GM12878 (cell line): ENCODE measurements around the gene TGFBRAP1.

Experiments
- GABPA ChIP-seq: IDR thresholded peaks from 2 replicates; pipeline ENCODE4 v1.6.1; 2014; ENCODE audit warnings: antibody characterized with exemption, low read depth, mild to moderate bottlenecking, inconsistent platforms
- TF ChIP-seq, protein P1 (sequence below), 3 experiments: IDR thresholded peaks in 2 of 3; conservative IDR thresholded peaks in 1 of 3; 2 replicates each; pipeline ENCODE4 v1.5.1; 2011; ENCODE audit warnings: low read depth in 3 of 3, low read length in 3 of 3, mild to moderate bottlenecking in 3 of 3, control low read depth in 2 of 3, moderate library complexity in 2 of 3, inconsistent platforms in 1 of 3, mixed read lengths in 1 of 3; ENCODE audit not compliant: control insufficient read depth in 2 of 3, insufficient read depth in 1 of 3; ENCODE audit errors: extremely low read depth in 1 of 3

DNA sequence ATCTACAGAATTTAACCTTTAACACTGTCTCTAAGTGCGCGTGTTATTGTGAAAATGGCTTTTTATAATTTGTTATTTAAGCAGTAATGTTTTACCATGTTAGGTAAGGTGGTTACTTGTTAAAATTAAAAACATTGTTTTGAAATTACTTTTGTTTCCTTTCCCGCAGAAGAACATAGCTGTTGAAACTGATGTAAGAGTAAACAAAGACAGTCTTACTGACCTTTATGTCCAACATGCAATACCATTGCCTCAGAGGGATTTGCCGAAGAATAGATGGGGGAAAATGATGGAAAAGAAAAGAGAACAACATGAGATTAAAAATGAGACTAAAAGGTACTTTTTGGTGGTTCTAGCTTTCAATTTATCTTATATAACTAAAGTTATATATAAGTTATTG, 9.9 kb upstream of the TGFBRAP1 start:
- TF ChIP-seq, protein P1, sequence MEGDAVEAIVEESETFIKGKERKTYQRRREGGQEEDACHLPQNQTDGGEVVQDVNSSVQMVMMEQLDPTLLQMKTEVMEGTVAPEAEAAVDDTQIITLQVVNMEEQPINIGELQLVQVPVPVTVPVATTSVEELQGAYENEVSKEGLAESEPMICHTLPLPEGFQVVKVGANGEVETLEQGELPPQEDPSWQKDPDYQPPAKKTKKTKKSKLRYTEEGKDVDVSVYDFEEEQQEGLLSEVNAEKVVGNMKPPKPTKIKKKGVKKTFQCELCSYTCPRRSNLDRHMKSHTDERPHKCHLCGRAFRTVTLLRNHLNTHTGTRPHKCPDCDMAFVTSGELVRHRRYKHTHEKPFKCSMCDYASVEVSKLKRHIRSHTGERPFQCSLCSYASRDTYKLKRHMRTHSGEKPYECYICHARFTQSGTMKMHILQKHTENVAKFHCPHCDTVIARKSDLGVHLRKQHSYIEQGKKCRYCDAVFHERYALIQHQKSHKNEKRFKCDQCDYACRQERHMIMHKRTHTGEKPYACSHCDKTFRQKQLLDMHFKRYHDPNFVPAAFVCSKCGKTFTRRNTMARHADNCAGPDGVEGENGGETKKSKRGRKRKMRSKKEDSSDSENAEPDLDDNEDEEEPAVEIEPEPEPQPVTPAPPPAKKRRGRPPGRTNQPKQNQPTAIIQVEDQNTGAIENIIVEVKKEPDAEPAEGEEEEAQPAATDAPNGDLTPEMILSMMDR (IDR thresholded peaks at IDR 0.05 in 2 of 3, conservative IDR thresholded peaks at IDR 0.05 in 1 of 3; ENCODE audit: control insufficient read depth in 2 of 3, extremely low read depth in 1 of 3, insufficient read depth in 1 of 3, low read depth in 3 of 3, low read length in 3 of 3), result no peak
- TF ChIP-seq GABPA, result no peak
